Effector CD4-positive, alpha-beta T cell (primary cell): ENCODE data around the gene FAM20C.

Experiments used
- DNase-seq: peaks from one replicate; pipeline ENCODE4 v3.0.0-alpha.2; 2020

Gene FAM20C

GRCh38 chr7:247636-248035, 55.3 kb downstream of the FAM20C start:
- DNase-seq: no peak

DNA sequence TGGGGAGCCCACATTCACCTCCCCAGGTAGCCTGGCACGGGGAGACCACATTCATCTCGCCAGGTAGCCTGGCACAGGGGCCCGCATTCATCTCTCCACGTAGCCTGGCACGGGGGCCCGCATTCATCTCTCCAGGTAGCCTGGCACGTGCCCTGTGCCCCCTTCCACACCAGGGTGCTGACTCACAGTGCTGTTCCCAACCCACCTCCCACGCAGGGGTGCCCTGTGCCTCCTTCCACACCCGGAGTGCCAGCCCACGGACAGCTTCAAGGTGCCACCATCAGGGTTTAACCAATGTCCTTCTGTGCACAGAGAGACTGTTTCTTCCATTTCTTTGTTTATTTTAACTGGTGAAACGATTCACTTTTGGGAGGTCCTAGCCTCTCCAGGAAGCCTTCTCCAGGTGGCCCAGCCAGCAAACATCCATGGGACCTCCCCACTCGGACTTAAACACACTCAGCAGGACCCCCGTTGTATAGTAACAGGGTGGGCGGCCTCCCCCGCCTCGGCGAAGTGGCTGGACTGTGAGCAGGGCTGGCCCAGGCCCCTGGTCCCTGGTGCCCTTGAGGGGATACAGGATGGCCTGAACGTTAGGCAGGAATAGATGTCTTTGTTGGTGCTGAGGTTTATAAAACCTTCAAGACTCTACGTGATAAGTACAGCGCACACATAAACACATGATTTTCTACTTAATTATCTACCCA, 56.5 kb downstream of the FAM20C start:
- DNase-seq: no peak

DNA sequence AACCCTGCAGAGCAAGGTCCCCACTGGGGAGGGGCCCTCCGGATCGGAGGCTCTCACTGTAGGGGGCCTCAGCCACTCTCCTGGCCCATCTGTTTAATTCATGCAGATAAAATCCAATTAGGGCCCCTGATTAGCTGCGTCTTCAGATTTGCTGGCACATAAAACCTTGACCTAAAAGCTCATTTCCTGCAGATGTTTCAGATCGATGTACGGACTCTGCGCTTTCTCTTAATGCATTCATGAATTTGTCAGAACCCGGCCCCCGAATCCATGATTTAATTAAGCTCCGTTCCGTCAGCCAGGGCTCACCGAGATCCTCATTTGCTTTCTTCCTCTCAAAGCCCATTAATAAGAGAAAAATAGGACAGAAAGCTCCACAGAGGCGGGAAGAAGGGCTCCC, 57.6 kb downstream of the FAM20C start:
- no peak for DNase-seq

DNA sequence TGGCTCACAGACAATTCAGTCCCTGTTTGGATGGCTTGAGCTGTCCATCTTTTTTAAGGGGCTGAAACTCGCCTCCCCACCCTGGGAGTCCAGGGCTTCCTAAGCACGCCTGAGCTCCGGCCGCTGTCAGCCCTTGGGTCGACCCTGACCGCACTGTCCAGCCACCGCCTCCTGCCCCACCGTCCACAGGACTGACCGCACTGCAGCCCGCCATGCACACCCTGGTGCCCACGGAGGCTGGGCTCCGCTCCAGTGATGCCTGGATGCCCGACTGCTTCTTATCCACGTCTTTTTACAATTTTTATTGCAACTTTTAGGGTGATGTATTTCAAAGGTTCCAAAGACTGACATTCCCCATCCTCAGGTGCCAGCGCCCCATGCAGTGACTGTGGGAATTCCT, 58.2 kb downstream of the FAM20C start:
- no peak for DNase-seq

- no peak for DNase-seq
Observed at GRCh38 chr7:251005-251404, 58.6 kb downstream of the FAM20C start.

DNA sequence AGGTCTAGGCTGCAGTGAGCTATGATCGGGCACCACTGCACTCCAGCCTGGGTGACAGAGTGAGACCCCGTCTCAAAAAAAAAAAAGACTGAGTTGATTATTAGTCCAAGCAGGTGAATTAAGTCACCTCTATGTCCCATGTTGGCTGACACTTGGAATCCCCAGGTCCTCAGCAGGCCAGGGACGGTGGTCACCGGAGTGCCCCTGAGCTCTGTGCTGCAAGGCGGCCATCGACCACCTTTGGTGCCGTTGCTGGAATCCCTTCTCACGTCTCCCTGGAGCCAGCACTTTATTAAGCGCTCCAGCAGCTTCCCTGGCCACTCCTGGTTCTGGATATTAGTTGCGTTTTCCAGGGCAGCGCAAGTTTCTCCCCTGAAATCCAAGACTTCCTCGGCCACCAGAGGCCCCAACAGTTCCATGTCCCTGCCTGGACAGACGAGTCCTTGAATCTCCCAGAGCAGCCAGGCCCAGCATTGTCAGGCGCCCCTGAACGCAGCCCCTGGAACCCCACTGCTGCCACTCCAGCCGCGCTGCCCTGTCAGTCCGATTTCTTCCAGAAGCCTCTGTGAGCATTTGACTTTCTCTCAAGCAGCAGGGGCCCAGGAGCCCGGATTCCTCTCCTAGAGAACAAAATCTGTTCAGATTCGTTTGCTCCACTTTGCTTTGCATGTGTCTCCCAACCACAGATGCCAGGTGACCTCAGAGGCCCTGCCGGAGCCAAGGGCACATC, 59.2 kb downstream of the FAM20C start:
- DNase-seq: no peak

- DNase-seq: no peak
Observed at GRCh38 chr7:252216-252965, 60.0 kb downstream of the FAM20C start.

DNA sequence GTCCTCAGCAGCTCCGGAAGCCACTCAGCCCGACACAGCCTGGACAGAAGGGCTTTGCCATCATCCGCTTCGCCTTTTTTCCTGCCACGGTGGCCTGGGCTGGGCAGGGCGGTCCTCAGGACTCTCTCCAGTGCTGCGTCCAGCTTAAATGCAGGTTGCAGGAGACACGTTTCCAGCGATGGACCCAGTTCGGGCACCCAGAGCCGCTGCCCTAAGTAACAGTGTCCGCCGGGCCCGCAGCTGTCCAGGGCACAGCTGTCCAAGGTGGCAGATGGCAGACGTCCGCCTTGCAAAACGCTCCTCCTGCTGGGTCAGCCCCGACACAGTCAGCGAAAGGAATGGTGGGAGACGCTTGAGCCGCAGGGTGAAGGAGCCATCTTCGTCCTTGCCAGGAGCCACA, 60.6 kb downstream of the FAM20C start:
- no peak for DNase-seq

DNA sequence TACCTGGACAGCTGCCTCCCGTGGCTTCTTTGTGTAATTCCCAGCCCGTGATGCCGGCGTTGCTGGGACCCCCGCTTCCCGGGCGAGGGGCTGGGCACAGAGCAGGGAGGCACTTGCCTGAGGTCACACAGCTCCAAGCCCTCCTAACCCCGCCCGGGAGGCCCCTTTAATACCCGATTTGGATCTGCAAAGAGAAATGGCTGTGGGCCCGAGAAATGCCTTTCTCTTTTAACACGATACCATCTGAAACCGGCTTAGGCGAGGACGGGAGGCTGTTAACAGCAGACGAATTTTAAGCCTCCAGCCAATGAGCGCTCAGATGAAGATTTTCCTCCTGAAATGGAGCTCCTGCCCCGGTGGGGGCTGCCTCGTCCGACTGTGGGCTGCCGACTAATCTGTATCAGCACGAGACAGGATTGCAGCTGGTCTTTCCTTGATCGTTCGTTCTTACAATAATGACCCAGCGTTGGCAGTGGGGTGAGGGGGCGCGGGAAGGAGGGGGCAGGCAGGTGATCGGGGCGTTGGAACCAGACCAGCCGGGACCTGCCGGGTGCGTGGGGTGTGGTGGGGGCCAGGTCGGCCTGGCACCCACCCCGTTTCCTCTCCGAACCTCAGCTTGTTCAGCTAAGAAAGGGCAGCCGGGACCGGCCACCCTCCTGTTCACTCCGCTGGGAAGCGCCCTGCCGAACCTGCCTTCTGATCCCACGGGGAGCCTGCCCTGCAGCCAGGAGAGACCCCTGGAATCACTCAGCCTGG, 61.4 kb downstream of the FAM20C start:
- DNase-seq: no peak

GRCh38 chr7:254337-255037, 62.1 kb downstream of the FAM20C start:
- no peak for DNase-seq

GRCh38 chr7:255038-255435, 62.7 kb downstream of the FAM20C start:
- DNase-seq: no peak

- no peak for DNase-seq
Observed at GRCh38 chr7:255721-256361, 63.5 kb downstream of the FAM20C start.

DNA sequence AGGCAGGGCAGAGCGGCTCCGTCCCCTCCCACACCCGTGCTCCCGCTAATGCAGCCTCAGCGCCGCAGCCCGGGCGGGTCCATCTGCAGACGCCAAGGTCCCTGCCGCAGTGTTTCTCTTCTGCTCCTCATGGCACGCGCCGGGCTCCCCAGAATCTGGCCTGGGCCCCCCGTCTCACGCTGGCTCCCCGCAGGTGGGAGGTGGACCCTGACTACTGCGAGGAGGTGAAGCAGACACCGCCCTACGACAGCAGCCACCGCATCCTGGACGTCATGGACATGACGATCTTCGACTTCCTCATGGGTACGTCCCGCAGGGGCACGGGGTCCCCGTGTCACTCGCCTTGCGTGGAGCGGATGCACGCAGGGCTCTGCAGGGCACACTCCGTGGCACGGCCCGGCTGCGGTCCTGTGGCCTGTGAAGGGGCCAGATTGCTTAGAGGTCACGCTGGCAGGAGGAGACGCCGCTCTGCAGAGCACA, 64.1 kb downstream of the FAM20C start:
- DNase-seq: no peak

DNA sequence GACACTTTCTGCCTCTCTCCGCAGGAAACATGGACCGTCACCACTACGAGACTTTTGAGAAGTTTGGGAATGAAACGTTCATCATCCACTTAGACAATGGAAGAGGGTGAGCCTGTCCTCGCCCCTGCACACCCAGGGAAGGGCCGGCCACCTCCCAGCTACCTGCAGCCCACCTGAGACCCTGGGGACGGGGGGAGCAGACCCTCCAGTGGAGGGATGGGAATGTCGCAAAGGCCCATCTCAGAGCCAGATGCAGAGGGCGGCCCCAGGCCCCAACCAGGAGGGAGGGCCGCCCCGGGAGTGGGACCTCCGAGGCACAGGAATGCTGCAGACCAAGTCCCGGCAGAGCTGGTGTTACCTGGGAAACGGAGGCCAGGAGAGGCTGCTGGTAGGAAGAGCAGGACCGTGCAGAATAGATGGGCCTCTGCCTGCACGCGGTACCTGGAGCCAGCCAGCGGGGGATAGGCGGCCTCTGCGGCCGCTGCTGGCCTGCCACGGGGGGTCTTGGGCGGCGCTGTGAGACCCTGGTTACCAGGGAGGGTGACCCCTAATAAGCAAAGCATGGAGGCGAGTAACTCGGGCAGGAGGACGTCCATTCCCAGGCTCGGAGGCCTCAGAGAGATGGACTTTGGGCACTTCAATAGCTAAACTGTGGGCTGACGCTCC, 64.7 kb downstream of the FAM20C start:
- DNase-seq: no peak

- DNase-seq: no peak
Observed at GRCh38 chr7:257647-257992, 65.2 kb downstream of the FAM20C start.

- DNase-seq: no peak
Observed at GRCh38 chr7:258476-259190, 66.3 kb downstream of the FAM20C start.

GRCh38 chr7:259191-259505, 66.8 kb downstream of the FAM20C start:
- no peak for DNase-seq

DNA sequence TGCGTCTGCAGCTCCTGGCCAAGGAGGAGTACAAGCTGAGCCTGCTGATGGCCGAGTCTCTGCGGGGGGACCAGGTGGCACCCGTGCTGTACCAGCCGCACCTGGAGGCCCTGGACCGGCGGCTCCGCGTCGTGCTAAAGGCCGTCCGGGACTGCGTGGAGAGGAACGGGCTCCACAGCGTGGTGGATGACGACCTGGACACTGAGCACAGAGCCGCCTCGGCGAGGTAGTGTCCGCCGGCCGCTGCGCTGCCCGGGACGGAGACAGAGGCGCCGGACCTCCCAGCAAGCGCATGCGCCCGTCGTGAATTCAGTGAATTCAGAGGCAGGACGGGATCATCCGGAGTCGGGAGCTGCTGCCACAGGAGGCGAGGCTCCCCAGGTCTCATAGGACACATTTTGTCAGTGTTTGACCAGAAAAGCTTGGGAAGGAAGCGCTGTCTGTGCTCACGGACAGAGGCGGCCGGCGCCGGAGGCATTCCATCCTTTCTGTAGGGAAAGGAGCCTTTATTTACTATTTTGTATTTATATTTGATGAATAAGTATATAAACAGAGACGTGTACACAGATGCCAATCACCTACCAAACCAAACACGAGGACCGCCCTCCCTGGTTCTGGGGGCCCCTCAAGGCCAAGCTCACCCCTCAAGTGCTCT, 67.5 kb downstream of the FAM20C start:
- DNase-seq: no peak

DNA sequence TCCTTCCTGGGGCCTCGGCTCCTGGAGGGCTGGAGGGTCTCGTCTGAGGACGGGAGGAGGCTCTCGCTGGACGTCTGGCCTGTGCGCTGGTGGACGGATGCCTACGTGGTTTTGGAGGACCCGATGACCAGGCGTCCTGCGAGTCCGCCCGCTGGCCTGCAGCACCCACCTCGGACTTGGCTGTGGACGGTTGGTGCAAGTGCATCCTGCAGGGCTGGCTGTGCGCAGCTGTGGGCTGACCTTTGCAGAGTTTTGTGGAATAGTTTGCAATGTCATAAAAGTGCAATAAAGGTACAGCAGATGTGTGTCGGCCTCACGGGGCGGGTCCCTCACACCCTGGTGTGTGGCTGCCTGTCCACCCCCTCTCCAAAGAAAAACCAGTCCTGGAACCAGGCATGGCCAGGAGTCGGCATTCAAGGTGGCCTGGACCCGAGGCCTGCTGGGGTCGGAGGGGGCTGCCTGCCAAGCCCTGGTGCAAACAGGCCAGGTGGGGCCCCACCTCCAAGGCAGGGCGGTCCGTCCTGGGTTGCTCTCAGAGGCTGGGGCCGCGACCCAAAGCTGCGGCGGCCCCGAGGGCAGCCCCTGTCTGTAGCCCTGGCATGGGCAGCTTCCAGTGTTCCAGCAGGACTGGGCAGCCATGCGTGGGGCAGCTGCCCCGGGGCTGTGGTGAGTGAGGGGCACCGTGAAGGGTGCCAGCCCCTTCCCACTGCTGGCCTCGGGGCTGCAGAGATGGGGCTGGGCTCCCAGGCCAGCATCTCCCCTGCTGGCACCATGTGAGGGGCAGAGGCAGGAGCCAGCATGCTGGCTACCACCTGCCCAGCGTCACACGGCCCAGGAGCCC, 68.3 kb downstream of the FAM20C start:
- DNase-seq: no peak
